ENCODE data around the gene CDYL. TPM values are rescaled to one million over a fixed set of nuclear protein-coding genes. Genes with fewer than 3 reads are reported as not detected.

Gene CDYL
- polyA plus RNA-seq, 5 donors, result 25.2 to 31.9 (median 31.4) TPM

DNA sequence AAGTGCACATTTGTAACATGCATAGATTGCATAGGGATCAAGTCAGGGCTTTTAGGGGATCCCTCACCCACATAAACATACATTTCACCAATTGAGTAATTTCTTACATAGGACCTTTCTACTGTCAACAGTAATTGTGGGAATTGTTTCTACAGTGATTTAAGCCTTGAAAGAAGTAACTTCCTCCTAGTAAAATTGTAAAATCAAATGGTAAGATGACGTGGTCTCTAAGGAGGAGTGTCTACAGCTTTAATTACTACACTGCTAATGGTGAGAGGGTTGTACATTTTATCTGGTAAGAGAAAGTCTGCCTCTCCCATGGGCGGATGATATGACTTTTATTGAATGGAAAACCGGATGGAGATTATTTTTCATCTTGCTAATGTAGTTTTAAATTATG, 129.6 kb downstream of the CDYL start:
- no peak for DNase-seq

GRCh38 chr6:4906293-4907276, 130.4 kb downstream of the CDYL start:
- DNase-seq, result no peak

DNA sequence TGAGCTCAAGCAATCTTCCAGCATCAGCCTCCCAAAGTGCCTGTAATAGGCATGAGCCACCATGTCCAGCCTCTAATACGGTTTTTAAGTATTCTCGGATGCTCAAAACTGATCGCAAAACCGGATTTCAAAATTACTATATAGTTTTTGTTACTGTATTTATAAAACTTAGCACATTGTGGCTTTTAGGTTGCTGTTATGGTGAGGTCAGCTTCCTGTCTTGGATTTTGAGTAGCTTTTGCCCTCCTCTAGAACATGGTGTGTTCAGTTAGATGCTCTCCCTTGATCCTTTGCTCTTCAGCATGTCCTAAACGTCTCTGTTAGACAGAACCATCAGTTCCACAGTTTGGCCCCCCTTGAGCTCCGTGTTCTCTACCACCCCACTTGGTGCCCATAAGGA, 131.4 kb downstream of the CDYL start:
- DNase-seq, result no peak

GRCh38 chr6:4908062-4908461, 131.9 kb downstream of the CDYL start:
- no peak for DNase-seq

GRCh38 chr6:4909063-4909706, 133.0 kb downstream of the CDYL start:
- no peak for DNase-seq

GRCh38 chr6:4910037-4910760, 134.0 kb downstream of the CDYL start:
- no peak for DNase-seq

GRCh38 chr6:4912559-4912958, 136.4 kb downstream of the CDYL start:
- no peak for DNase-seq

DNA sequence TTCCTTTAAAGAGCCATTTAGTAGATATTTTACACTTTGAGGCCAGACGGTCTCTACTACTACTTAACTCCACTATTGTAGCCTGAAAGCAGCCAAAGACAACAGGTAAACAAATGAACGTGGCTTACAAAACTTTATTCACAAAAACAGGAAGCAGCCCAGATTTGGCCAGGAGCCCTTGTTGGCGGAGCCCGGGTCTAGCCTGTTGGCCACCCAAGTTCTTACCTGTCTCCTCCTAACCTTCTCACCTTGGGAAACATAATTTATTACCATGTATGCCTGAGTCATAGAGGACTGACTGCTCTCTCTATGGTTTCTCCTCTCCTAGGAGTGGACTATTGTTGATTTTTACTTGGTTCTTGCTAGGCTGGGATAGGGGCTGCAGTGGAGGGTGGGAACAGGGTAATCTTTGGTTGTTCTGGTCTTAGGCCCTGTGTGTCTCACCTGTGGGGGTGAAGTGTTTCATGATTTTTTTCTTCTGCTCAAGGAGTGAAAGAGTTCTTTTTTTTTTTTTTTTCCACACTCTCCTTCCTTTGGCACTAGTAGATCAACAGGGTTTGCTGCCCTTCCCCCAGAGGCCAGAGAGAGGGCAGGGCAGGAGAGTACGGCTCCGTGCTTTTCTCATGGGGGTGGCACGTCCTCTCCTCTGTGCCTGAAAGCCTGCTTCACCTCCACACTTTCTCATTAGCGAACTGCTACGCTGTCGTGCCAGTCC, 137.7 kb downstream of the CDYL start:
- no peak for DNase-seq

- no peak for DNase-seq
Observed at GRCh38 chr6:4914420-4915159, 138.4 kb downstream of the CDYL start.

- no peak for DNase-seq
Observed at GRCh38 chr6:4916954-4917561, 140.9 kb downstream of the CDYL start.

DNA sequence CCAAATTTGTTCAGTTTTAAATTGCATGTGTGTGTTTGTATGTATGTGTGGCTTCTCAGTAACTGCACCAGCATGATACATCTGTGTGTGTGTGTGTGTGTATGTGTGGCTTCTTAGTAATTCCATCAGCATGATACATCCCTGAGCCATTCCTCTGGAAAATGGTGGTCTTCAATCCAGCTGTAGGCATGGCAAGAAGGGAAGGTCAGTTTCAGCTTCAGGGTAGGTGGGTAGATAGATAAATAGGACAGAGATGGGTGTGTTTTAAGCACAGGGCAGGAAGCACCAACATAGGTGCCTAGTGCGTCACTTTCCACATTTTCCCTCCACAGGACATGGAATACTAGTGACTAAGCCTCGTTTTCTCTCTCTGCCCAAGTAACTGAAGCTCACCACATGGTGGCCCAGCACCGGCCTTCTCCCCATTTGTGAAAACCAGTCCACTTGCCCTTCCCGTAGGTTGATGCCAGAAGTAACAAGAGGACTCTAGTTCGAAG, 144.8 kb downstream of the CDYL start:
- DNase-seq, result no peak

DNA sequence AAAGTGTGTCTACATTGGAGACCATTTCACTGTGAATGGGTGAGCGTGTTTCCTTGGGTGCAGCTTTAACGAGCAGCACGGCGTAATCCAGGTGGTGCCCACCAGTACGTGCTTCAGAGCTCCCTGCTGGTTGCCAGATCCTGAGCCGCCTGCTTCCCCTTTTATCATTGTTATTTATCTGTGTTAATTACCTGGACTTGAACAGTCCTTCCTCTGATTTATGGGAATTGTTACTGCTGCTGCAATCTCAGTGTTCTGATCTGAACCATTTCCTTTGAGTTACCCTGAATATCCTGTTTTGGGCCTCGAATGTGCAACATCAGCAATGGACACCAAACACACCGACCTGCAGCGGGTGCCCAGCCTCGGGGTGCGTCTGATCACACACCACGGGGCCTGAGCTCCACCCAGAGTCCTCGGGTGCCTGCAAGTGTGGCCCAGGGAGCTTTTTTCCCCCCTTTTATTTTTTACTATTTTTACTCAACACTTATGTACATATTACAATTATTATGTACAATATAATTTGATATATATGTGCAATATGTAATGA, 146.4 kb downstream of the CDYL start:
- no peak for DNase-seq

GRCh38 chr6:4923081-4923480, 146.9 kb downstream of the CDYL start:
- DNase-seq, result no peak

DNA sequence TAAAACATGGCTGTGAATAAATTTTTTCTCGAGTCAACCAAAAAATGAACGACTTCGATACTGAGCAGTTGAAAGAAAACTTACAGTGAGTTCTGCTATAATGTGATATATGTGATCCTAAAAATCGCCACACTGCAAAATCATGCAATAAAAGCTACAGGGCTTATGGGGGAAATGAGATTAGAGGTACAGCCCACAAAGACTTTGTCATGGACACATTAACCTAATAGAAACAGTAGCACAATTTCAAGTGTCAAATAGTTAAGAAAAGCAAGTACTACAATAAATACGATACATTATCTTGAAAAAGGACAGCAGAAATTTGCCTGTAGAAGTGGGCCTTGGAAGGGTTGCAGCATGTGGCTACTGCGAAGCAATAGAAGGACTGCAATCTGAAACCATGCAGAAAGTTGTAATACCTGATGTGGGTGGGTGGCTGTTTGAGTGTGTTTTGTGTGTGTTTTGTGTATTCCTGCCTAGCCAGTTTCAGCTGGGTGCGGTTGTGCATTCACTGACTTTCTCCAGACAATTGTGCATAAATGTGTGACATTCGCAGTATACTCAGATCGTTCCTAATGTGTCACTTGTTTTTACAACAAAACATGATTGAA, 148.6 kb downstream of the CDYL start:
- DNase-seq, result no peak

DNA sequence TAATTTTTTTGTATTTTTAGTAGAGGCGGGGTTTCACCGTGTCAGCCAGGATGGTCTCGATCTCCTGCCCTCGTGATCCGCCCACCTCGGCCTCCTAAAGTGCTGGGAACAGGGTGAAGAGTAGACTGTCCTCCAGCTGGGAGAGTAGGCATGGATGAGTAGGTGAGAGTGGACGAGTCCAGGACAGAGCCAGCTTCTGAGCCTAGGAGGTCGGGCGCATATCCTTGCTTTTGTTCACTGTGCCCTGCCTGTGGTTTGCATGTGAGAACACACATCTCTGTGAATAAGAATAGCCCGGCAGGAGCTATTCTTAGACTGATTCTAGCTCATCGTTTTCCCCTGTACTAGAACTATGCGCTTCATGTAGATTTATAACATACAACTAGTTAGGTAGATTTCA, 149.4 kb downstream of the CDYL start:
- DNase-seq, result no peak

GRCh38 chr6:4928426-4928825, 152.2 kb downstream of the CDYL start:
- DNase-seq, result no peak

GRCh38 chr6:4929097-4929718, 153.0 kb downstream of the CDYL start:
- DNase-seq, result no peak

GRCh38 chr6:4930025-4930691, 154.0 kb downstream of the CDYL start:
- no peak for DNase-seq
